Left hindlimb (tissue), 1 donor: ENCODE data around the gene NECTIN4.

Experiments used
- DNase-seq: peaks from one replicate; pipeline ENCODE4 v3.0.0-alpha.2; 2018

The NECTIN4 gene

GRCh38 chr1:161111117-161111516, 21.8 kb upstream of the NECTIN4 start:
- DNase-seq: no peak

GRCh38 chr1:161106431-161106830, 17.1 kb upstream of the NECTIN4 start:
- DNase-seq: no peak

GRCh38 chr1:161100556-161100955, 11.2 kb upstream of the NECTIN4 start:
- no peak for DNase-seq

GRCh38 chr1:161099090-161099802, 9.9 kb upstream of the NECTIN4 start:
- no peak for DNase-seq

- DNase-seq: peak; percentile 83
These were observed 9.1 kb upstream of the NECTIN4 start, which contains the start of gene KLHDC9 for GRCh38 chr1:161098210-161099068. Gene KLHDC9 (plus strand): TSS chr1:161098361. CDS start chr1:161098536, 175 bp downstream.

- DNase-seq: peak; percentile 48
These were observed 7.2 kb upstream of the NECTIN4 start for GRCh38 chr1:161096530-161096929.

- no peak for DNase-seq
These were observed 6.7 kb upstream of the NECTIN4 start for GRCh38 chr1:161096015-161096414.

GRCh38 chr1:161095230-161095629, 5.9 kb upstream of the NECTIN4 start:
- DNase-seq: no peak

- no peak for DNase-seq
These were observed 5.1 kb upstream of the NECTIN4 start for GRCh38 chr1:161094481-161094880.

- no peak for DNase-seq
These were observed 3.3 kb upstream of the NECTIN4 start for GRCh38 chr1:161092621-161093028.

GRCh38 chr1:161091796-161092507, 2.6 kb upstream of the NECTIN4 start:
- DNase-seq: no peak

- no peak for DNase-seq
These were observed 1.7 kb upstream of the NECTIN4 start for GRCh38 chr1:161091093-161091492.

GRCh38 chr1:161090617-161091016, 1.3 kb upstream of the NECTIN4 start:
- no peak for DNase-seq

- DNase-seq: no peak
These were observed 580 bp upstream of the NECTIN4 start for GRCh38 chr1:161089938-161090337.

GRCh38 chr1:161088587-161089110, 709 bp downstream of the NECTIN4 start:
- DNase-seq: no peak

- no peak for DNase-seq
These were observed 2.9 kb downstream of the NECTIN4 start for GRCh38 chr1:161086457-161086856.

GRCh38 chr1:161085165-161085564, 4.2 kb downstream of the NECTIN4 start:
- no peak for DNase-seq

GRCh38 chr1:161084597-161084988, 4.8 kb downstream of the NECTIN4 start:
- no peak for DNase-seq

- DNase-seq: no peak
These were observed 5.4 kb downstream of the NECTIN4 start for GRCh38 chr1:161083748-161084596.

- DNase-seq: no peak
These were observed 6.2 kb downstream of the NECTIN4 start for GRCh38 chr1:161082996-161083747.

- no peak for DNase-seq
These were observed 6.9 kb downstream of the NECTIN4 start for GRCh38 chr1:161082483-161082882.
